ENCODE data around the gene ASS1. TPM values are rescaled to one million over a fixed set of nuclear protein-coding genes. Genes with fewer than 3 reads are reported as not detected.

The ASS1 gene
- total RNA-seq, 1 donor from 2014 or later: 22.5 TPM

DNA sequence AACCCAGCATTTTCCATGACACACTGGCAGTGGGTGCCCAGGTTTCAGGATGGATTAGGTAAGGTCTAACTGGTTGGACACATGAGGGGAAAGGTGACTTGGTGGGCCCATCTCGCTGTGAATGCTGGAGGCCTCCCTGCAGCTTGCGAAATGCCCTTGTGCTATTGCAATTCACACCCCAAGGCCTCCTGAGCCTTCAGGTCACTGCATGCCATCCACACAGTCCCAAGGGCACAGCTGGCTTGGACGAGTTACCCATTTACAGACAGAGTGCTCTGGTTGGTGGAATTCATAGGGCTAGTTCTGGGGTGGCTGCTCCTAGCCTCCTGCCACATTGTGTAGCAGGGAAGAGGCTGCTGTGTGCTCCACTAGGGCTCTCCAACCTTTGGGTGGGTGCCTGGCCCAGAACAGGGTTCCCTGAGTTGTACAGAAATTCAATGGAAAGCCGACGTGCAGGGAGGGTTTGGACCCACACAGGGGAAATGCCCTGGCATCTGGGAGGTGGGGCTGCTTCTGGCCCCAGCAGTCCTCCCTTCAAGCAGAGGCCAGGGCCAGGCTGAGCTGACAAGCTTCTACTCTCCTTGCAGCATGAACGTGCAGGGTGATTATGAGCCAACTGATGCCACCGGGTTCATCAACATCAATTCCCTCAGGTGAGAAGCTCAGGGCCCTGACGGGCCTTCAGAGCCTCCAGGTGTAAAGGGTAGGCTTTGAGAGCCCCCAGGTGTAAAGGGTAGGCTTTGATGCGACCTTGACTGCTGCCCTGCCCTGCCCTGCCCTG, 54.3 kb downstream of the ASS1 start:
- TF ChIP-seq, protein P1, sequence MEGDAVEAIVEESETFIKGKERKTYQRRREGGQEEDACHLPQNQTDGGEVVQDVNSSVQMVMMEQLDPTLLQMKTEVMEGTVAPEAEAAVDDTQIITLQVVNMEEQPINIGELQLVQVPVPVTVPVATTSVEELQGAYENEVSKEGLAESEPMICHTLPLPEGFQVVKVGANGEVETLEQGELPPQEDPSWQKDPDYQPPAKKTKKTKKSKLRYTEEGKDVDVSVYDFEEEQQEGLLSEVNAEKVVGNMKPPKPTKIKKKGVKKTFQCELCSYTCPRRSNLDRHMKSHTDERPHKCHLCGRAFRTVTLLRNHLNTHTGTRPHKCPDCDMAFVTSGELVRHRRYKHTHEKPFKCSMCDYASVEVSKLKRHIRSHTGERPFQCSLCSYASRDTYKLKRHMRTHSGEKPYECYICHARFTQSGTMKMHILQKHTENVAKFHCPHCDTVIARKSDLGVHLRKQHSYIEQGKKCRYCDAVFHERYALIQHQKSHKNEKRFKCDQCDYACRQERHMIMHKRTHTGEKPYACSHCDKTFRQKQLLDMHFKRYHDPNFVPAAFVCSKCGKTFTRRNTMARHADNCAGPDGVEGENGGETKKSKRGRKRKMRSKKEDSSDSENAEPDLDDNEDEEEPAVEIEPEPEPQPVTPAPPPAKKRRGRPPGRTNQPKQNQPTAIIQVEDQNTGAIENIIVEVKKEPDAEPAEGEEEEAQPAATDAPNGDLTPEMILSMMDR (IDR thresholded peaks at IDR 0.05): no peak
- TF ChIP-seq EZH2 (IDR thresholded peaks at IDR 0.05): no peak
- no peak for TF ChIP-seq EZH2phosphoT487 (IDR thresholded peaks at IDR 0.05)
- Histone ChIP-seq H3K27ac (no peak overlapping the region), H4K20me1 (ENCODE audit: low read depth) (no peaks in the 10 kb centered on the region), H3K4me1 (peaks cover 13% of the 10 kb centered on the region), H3K79me2 (ENCODE audit: low read depth) (no peaks in the 10 kb centered on the region), H3K4me3 (no peak overlapping the region), H3K4me2 (no peak overlapping the region), H3K36me3 (no peaks in the 10 kb centered on the region), H3F3A (ENCODE audit: low read depth) (peaks cover 13% of the 10 kb centered on the region), H3K9me3 (ENCODE audit: low read depth) (no peaks in the 10 kb centered on the region), H3K9ac (no peak overlapping the region), H2AFZ (replicated peaks) (no peak overlapping the region), H3K27me3 (no peaks in the 10 kb centered on the region)
- no peak for DNase-seq (ENCODE audit: low spot score)
- no peak overlapping the region for H3K4me3 Mint-ChIP-seq
- H3K36me3 Mint-ChIP-seq: peaks cover 11% of the 10 kb centered on the region
- H3K27me3 Mint-ChIP-seq (ENCODE audit: insufficient read depth, low read depth): peaks cover 10% of the 10 kb centered on the region
- peaks cover 11% of the 10 kb centered on the region for H3K9me3 Mint-ChIP-seq
- peaks cover 16% of the 10 kb centered on the region for H3K4me1 Mint-ChIP-seq
- H3K27ac Mint-ChIP-seq: no peak overlapping the region

GRCh38 chr9:130499804-130500263, 55.1 kb downstream of the ASS1 start:
- Mint-ChIP-seq H3K4me1 (peaks cover 16% of the 10 kb centered on the region), H3K27ac (no peak overlapping the region), H3K4me3 (no peak overlapping the region), H3K9me3 (peaks cover 9% of the 10 kb centered on the region), H3K27me3 (ENCODE audit: insufficient read depth, low read depth) (peaks cover 10% of the 10 kb centered on the region), H3K36me3 (peaks cover 9% of the 10 kb centered on the region)
- no peak overlapping the region for H3K27ac ChIP-seq
- no peaks in the 10 kb centered on the region for H3K79me2 ChIP-seq (ENCODE audit: low read depth)
- H3K9ac ChIP-seq: no peak overlapping the region
- H3F3A ChIP-seq (ENCODE audit: low read depth): peaks cover 13% of the 10 kb centered on the region
- H3K9me3 ChIP-seq (ENCODE audit: low read depth): no peaks in the 10 kb centered on the region
- H3K4me1 ChIP-seq: peaks cover 13% of the 10 kb centered on the region
- H3K27me3 ChIP-seq: no peaks in the 10 kb centered on the region
- no peaks in the 10 kb centered on the region for H4K20me1 ChIP-seq (ENCODE audit: low read depth)
- H3K4me2 ChIP-seq: no peak overlapping the region
- TF ChIP-seq EZH2phosphoT487 (IDR thresholded peaks at IDR 0.05) (no peak), EZH2 (IDR thresholded peaks at IDR 0.05) (no peak)
- TF ChIP-seq, protein P1 (IDR thresholded peaks at IDR 0.05): no peak
- no peak for DNase-seq (ENCODE audit: low spot score)
- no peak overlapping the region for H3K4me3 ChIP-seq
- H3K36me3 ChIP-seq: no peaks in the 10 kb centered on the region
- H2AFZ ChIP-seq (replicated peaks): no peak overlapping the region

GRCh38 chr9:130500340-130501180, 55.8 kb downstream of the ASS1 start:
- TF ChIP-seq EZH2 (IDR thresholded peaks at IDR 0.05) (no peak), EZH2phosphoT487 (IDR thresholded peaks at IDR 0.05) (no peak)
- TF ChIP-seq, protein P1 (IDR thresholded peaks at IDR 0.05): no peak
- peaks cover 4% of the 10 kb centered on the region for H3K9me3 Mint-ChIP-seq
- Histone ChIP-seq H3K36me3 (no peaks in the 10 kb centered on the region), H3K79me2 (ENCODE audit: low read depth) (no peaks in the 10 kb centered on the region), H3F3A (ENCODE audit: low read depth) (peaks cover 16% of the 10 kb centered on the region), H3K27ac (no peak overlapping the region), H3K4me2 (no peak overlapping the region), H2AFZ (replicated peaks) (no peak overlapping the region), H3K4me3 (no peak overlapping the region), H4K20me1 (ENCODE audit: low read depth) (no peaks in the 10 kb centered on the region), H3K27me3 (no peaks in the 10 kb centered on the region), H3K9ac (no peak overlapping the region), H3K9me3 (ENCODE audit: low read depth) (no peaks in the 10 kb centered on the region), H3K4me1 (peaks cover 13% of the 10 kb centered on the region)
- H3K4me1 Mint-ChIP-seq: peaks cover 16% of the 10 kb centered on the region
- DNase-seq (ENCODE audit: low spot score): no peak
- no peak overlapping the region for H3K27ac Mint-ChIP-seq
- H3K27me3 Mint-ChIP-seq (ENCODE audit: insufficient read depth, low read depth): peaks cover 6% of the 10 kb centered on the region
- H3K36me3 Mint-ChIP-seq: peaks cover 4% of the 10 kb centered on the region
- H3K4me3 Mint-ChIP-seq: no peak overlapping the region

Data from neural progenitor cell (in vitro differentiated cells).